HEK293 (cell line): ENCODE measurements around the gene ERP44.
A peak's percentile ranks its signal among the peaks of the same experiment; 100 is the strongest.

Experiments used
- CTCF ChIA-PET: fragments of 350-600 bp; formaldehyde crosslinking; extraction: SDS; loops from one replicate; lab custom pipeline; 2021; ENCODE audit warnings: antibody characterized with exemption; lab: Yijun Ruan, JAX
- POLR2A ChIA-PET: fragments of 300-600 bp; formaldehyde crosslinking; extraction: SDS; loops from one replicate; lab custom pipeline; 2020; ENCODE audit warnings: antibody characterized with exemption, inconsistent platforms; lab: Yijun Ruan, JAX
- H3K27ac ChIP-seq: fragments of 200-500 bp; sonication (Bioruptor generic); 2 replicates; pipeline ENCODE4 v1.5.1; 2014; ENCODE audit warnings: low read depth, low read length, control low read depth, inconsistent platforms; ENCODE audit errors: extremely low read depth
- H3K36me3 ChIP-seq, 2 experiments: fragments of 200-500 bp in 1 of 2; sonication (Bioruptor generic) in 1 of 2; 1 replicate in 1 of 2; 2 replicates in 1 of 2; pipeline ENCODE4 v1.5.1; 2014 to 2017; ENCODE audit warnings: inconsistent platforms in 2 of 2, low read length in 2 of 2; ENCODE audit not compliant: control insufficient read depth in 2 of 2, insufficient read depth in 1 of 2
- H3K4me1 ChIP-seq: fragments of 200-500 bp; sonication (Bioruptor generic); 2 replicates; pipeline ENCODE4 v1.5.1; 2014; ENCODE audit warnings: mild to moderate bottlenecking, low read length, inconsistent platforms; ENCODE audit not compliant: control insufficient read depth, insufficient read depth
- H3K4me3 ChIP-seq: 2 replicates; pipeline ENCODE4 v1.5.1; 2011; ENCODE audit warnings: low read depth, mild to moderate bottlenecking, control low read depth, low read length, moderate library complexity
- H3K9me3 ChIP-seq: fragments of 200-500 bp; sonication (Bioruptor generic); 2 replicates; pipeline ENCODE4 v1.5.1; 2014; ENCODE audit warnings: low read depth, low read length, inconsistent platforms; ENCODE audit not compliant: control insufficient read depth, insufficient read depth
- ATF2 ChIP-seq: fragments of 450-650 bp; formaldehyde crosslinking; IDR thresholded peaks from 2 replicates; pipeline ENCODE4 v1.5.1; 2016; ENCODE audit warnings: missing biosample characterization, missing genetic modification characterization, low read depth
- BCL11A ChIP-seq: fragments of 450-650 bp; formaldehyde crosslinking; IDR thresholded peaks from 2 replicates; pipeline ENCODE4 v1.5.1; 2016; ENCODE audit warnings: low read depth, missing biosample characterization, missing genetic modification characterization
- BCL11B ChIP-seq: fragments of 450-650 bp; formaldehyde crosslinking; IDR thresholded peaks from 2 replicates; pipeline ENCODE4 v1.5.1; 2016; ENCODE audit warnings: low read depth, missing biosample characterization, missing genetic modification characterization
- FEZF1 ChIP-seq: fragments of 450-650 bp; formaldehyde crosslinking; IDR thresholded peaks from 2 replicates; pipeline ENCODE4 v1.5.1; 2016; ENCODE audit warnings: missing biosample characterization, missing genetic modification characterization
- KLF10 ChIP-seq: fragments of 450-650 bp; IDR thresholded peaks from 2 replicates; pipeline ENCODE4 v1.5.1; 2018; ENCODE audit warnings: missing biosample characterization, mild to moderate bottlenecking, missing genetic modification characterization
- KLF16 ChIP-seq: fragments of 450-650 bp; formaldehyde crosslinking; IDR thresholded peaks from 2 replicates; pipeline ENCODE4 v1.5.1; 2017; ENCODE audit warnings: missing biosample characterization, missing genetic modification characterization
- MEIS1 ChIP-seq: sonication (generic); formaldehyde crosslinking; IDR thresholded peaks from 2 replicates; pipeline ENCODE4 v1.8.1; 2022; ENCODE audit warnings: missing genetic modification reagents, mild to moderate bottlenecking, borderline replicate concordance
- RBAK ChIP-seq: fragments of 450-650 bp; formaldehyde crosslinking; IDR thresholded peaks from 2 replicates; pipeline ENCODE4 v1.5.1; 2016; ENCODE audit warnings: missing biosample characterization, missing genetic modification characterization
- SP7 ChIP-seq: fragments of 450-650 bp; formaldehyde crosslinking; IDR thresholded peaks from 2 replicates; pipeline ENCODE4 v1.5.1; 2016; ENCODE audit warnings: missing biosample characterization, missing genetic modification characterization
- ZBTB1 ChIP-seq: fragments of 450-650 bp; formaldehyde crosslinking; IDR thresholded peaks from 2 replicates; pipeline ENCODE4 v1.5.1; 2016; ENCODE audit warnings: missing biosample characterization, missing genetic modification characterization
- ZIC2 ChIP-seq: fragments of 450-650 bp; formaldehyde crosslinking; IDR thresholded peaks from 2 replicates; pipeline ENCODE4 v1.5.1; 2016; ENCODE audit warnings: missing biosample characterization, missing genetic modification characterization
- ZNF132 ChIP-seq: fragments of 450-650 bp; formaldehyde crosslinking; IDR thresholded peaks from 2 replicates; pipeline ENCODE4 v1.5.1; 2017; ENCODE audit warnings: missing biosample characterization, missing genetic modification characterization, borderline replicate concordance
- ZNF138 ChIP-seq: fragments of 450-650 bp; formaldehyde crosslinking; IDR thresholded peaks from 2 replicates; pipeline ENCODE4 v1.5.1; 2016; ENCODE audit warnings: missing biosample characterization, missing genetic modification characterization, borderline replicate concordance
- ZNF394 ChIP-seq: fragments of 450-650 bp; formaldehyde crosslinking; IDR thresholded peaks from 2 replicates; pipeline ENCODE4 v1.5.1; 2016; ENCODE audit warnings: missing biosample characterization, missing genetic modification characterization, mild to moderate bottlenecking, moderate library complexity, borderline replicate concordance
- ZNF621 ChIP-seq: fragments of 450-650 bp; formaldehyde crosslinking; IDR thresholded peaks from 2 replicates; pipeline ENCODE4 v1.5.1; 2017; ENCODE audit warnings: missing biosample characterization, missing genetic modification characterization
- ZNF624 ChIP-seq: fragments of 450-650 bp; formaldehyde crosslinking; IDR thresholded peaks from 2 replicates; pipeline ENCODE4 v1.5.1; 2017; ENCODE audit warnings: missing biosample characterization, missing genetic modification characterization
- ZNF639 ChIP-seq: fragments of 450-650 bp; formaldehyde crosslinking; IDR thresholded peaks from 2 replicates; pipeline ENCODE4 v1.5.1; 2016; ENCODE audit warnings: missing biosample characterization, missing genetic modification characterization
- ZNF660 ChIP-seq: fragments of 450-650 bp; IDR thresholded peaks from 2 replicates; pipeline ENCODE4 v1.5.1; 2018; ENCODE audit warnings: missing biosample characterization, mild to moderate bottlenecking, missing genetic modification characterization
- ZNF670 ChIP-seq: fragments of 450-650 bp; formaldehyde crosslinking; IDR thresholded peaks from 2 replicates; pipeline ENCODE4 v1.5.1; 2016; ENCODE audit warnings: missing biosample characterization, missing genetic modification characterization, low read depth
- ZNF701 ChIP-seq: fragments of 450-650 bp; formaldehyde crosslinking; IDR thresholded peaks from 2 replicates; pipeline ENCODE4 v1.5.1; 2016; ENCODE audit warnings: missing biosample characterization, missing genetic modification characterization
- TF ChIP-seq, protein P1 (sequence below): fragments of 450-650 bp; formaldehyde crosslinking; IDR thresholded peaks from 2 replicates; pipeline ENCODE4 v1.5.1; 2017; ENCODE audit warnings: missing biosample characterization, missing genetic modification characterization
- TF ChIP-seq, protein P2 (sequence below): fragments of 450-650 bp; formaldehyde crosslinking; IDR thresholded peaks from 2 replicates; pipeline ENCODE4 v1.5.1; 2016; ENCODE audit warnings: missing biosample characterization, missing genetic modification characterization
- TF ChIP-seq, protein P3 (sequence below): fragments of 450-650 bp; IDR thresholded peaks from 2 replicates; pipeline ENCODE4 v1.5.1; 2018; ENCODE audit warnings: missing biosample characterization, missing genetic modification characterization
- TF ChIP-seq, protein P4 (sequence below): fragments of 450-650 bp; formaldehyde crosslinking; IDR thresholded peaks from 2 replicates; pipeline ENCODE4 v1.5.1; 2016; ENCODE audit warnings: missing biosample characterization, missing genetic modification characterization

ERP44 gene

DNA sequence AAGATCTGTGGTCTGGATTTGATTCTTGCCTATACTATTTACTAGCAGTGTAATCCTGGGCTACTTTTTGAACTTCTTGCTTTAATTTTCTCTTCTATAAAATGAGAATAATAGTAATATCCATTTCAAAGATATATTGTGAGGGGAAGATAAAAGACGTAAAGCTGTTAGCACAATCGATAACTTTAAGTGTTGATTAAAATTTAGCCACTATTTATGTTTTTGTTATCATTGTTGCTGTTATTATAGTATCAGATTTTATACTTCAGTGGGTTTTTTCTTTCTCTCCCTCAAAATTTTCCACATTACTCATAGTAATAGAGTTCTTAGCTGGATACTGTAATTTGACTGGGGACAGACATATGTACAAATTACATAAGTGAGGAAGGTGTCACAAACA is 150.3 kb downstream of the ERP44 start (continued):
- TF ChIP-seq ZNF132 (tag by site-specific recombination) (no peak), KLF10 (tag by site-specific recombination) (peak; percentile 51; the same call in 1 of the 2 replicates), RBAK (tag by site-specific recombination) (no peak), KLF16 (tag by site-specific recombination) (0 out of 2 replicates have a peak, but pooled peaks have one; percentile 31), ATF2 (tag by site-specific recombination) (no peak), ZNF670 (no peak), ZIC2 (tag by site-specific recombination) (no peak), SP7 (peak; percentile 92), ZNF701 (tag by site-specific recombination) (no peak), FEZF1 (tag by site-specific recombination) (peak; percentile 91), MEIS1 (no peak), BCL11A (tag by site-specific recombination) (0 out of 2 replicates have a peak, but pooled peaks have one; percentile 35)
- TF ChIP-seq, protein P1, sequence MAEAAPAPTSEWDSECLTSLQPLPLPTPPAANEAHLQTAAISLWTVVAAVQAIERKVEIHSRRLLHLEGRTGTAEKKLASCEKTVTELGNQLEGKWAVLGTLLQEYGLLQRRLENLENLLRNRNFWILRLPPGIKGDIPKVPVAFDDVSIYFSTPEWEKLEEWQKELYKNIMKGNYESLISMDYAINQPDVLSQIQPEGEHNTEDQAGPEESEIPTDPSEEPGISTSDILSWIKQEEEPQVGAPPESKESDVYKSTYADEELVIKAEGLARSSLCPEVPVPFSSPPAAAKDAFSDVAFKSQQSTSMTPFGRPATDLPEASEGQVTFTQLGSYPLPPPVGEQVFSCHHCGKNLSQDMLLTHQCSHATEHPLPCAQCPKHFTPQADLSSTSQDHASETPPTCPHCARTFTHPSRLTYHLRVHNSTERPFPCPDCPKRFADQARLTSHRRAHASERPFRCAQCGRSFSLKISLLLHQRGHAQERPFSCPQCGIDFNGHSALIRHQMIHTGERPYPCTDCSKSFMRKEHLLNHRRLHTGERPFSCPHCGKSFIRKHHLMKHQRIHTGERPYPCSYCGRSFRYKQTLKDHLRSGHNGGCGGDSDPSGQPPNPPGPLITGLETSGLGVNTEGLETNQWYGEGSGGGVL (tag by site-specific recombination), result 0 out of 2 replicates have a peak, but pooled peaks have one; percentile 45
- TF ChIP-seq, protein P2, sequence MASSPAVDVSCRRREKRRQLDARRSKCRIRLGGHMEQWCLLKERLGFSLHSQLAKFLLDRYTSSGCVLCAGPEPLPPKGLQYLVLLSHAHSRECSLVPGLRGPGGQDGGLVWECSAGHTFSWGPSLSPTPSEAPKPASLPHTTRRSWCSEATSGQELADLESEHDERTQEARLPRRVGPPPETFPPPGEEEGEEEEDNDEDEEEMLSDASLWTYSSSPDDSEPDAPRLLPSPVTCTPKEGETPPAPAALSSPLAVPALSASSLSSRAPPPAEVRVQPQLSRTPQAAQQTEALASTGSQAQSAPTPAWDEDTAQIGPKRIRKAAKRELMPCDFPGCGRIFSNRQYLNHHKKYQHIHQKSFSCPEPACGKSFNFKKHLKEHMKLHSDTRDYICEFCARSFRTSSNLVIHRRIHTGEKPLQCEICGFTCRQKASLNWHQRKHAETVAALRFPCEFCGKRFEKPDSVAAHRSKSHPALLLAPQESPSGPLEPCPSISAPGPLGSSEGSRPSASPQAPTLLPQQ (tag by site-specific recombination), result no peak
- TF ChIP-seq, protein P3, sequence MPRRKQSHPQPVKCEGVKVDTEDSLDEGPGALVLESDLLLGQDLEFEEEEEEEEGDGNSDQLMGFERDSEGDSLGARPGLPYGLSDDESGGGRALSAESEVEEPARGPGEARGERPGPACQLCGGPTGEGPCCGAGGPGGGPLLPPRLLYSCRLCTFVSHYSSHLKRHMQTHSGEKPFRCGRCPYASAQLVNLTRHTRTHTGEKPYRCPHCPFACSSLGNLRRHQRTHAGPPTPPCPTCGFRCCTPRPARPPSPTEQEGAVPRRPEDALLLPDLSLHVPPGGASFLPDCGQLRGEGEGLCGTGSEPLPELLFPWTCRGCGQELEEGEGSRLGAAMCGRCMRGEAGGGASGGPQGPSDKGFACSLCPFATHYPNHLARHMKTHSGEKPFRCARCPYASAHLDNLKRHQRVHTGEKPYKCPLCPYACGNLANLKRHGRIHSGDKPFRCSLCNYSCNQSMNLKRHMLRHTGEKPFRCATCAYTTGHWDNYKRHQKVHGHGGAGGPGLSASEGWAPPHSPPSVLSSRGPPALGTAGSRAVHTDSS (tag by site-specific recombination), result peak; percentile 43; the same call in 1 of the 2 replicates

DNA sequence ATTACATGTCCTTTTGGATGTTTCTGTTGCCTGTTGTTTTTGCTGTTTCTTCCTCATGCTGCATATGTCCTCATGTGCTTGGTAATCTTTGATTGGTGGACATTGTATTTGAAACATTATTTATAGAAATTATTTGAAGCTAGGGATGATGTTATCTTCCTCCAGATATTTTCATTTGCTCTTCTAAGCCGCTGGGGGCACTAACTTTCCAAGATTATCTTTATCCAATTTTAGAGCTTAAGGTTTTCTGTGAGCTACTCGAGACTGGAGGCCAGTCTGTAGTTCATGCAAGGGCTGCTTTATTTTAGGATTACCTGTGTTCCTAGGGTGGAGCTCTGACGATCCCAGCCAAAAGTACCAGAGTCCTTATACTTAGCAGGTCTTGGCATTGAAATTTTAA is 151.4 kb downstream of the ERP44 start:
- H3K36me3 ChIP-seq, result peaks cover 0 to 13% of the 10 kb centered on the region in 2 experiments; a peak in 1 of 3 replicates
- ChIA-PET POLR2A (interaction anchor here (0.9 kb wide), 1 partner anchor 16 kb away, joined by 3 read pairs; no protein-coding TSS in a partner anchor), CTCF (interaction anchor here (0.7 to 1.3 kb wide), 4 partner anchors 123 to 688 kb away, joined by 3 to 5 read pairs (median 3); no protein-coding TSS in a partner anchor)
- TF ChIP-seq ZBTB1 (tag by site-specific recombination) (no peak), ZNF660 (no peak), ZNF621 (no peak), BCL11B (tag by site-specific recombination) (no peak), ZNF624 (tag by site-specific recombination) (no peak), ZNF138 (tag by site-specific recombination) (no peak), ZNF639 (tag by site-specific recombination) (no peak), ZNF394 (tag by site-specific recombination) (no peak)
- TF ChIP-seq, protein P4, sequence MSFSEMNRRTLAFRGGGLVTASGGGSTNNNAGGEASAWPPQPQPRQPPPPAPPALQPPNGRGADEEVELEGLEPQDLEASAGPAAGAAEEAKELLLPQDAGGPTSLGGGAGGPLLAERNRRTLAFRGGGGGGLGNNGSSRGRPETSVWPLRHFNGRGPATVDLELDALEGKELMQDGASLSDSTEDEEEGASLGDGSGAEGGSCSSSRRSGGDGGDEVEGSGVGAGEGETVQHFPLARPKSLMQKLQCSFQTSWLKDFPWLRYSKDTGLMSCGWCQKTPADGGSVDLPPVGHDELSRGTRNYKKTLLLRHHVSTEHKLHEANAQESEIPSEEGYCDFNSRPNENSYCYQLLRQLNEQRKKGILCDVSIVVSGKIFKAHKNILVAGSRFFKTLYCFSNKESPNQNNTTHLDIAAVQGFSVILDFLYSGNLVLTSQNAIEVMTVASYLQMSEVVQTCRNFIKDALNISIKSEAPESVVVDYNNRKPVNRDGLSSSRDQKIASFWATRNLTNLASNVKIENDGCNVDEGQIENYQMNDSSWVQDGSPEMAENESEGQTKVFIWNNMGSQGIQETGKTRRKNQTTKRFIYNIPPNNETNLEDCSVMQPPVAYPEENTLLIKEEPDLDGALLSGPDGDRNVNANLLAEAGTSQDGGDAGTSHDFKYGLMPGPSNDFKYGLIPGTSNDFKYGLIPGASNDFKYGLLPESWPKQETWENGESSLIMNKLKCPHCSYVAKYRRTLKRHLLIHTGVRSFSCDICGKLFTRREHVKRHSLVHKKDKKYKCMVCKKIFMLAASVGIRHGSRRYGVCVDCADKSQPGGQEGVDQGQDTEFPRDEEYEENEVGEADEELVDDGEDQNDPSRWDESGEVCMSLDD, result no peak
- H3K4me1 ChIP-seq, result no peaks in the 10 kb centered on the region
- no peak overlapping the region for H3K27ac ChIP-seq
- no peak overlapping the region for H3K4me3 ChIP-seq
- H3K9me3 ChIP-seq, result no peaks in the 10 kb centered on the region
